GM19397 (cell line): ENCODE data around the gene LRFN2.

Experiments
- ATAC-seq: cut with Tn5 transposase; IDR thresholded peaks from one replicate; pipeline ENCODE4 v1.9.1; 2021; ENCODE audit warnings: mild to moderate bottlenecking, moderate library complexity; ENCODE audit not compliant: unreplicated experiment

Gene LRFN2

GRCh38 chr6:40587240-40588069, at the start of gene LRFN2:
Gene LRFN2, minus strand, starts transcription at chr6:40587364.
- ATAC-seq: peak; percentile 85

DNA sequence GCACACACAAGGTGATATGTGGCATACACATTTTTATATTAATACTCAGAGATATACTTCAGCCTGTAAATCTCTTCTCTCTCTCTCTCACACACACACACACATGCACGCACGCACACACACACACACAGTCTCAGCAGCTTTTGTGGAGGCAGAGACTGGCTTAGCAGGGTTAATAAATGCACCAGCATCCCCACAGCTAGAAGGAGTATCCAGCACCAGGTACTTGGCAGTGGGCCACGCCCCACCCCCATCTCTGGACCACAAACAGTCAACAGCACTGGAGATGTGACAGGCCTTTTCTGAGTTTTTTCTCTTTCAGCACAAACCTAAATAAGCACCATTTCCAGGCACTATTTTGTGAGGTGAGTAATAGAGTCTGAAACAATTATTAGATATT, 47.3 kb upstream of the LRFN2 start:
- no peak for ATAC-seq

DNA sequence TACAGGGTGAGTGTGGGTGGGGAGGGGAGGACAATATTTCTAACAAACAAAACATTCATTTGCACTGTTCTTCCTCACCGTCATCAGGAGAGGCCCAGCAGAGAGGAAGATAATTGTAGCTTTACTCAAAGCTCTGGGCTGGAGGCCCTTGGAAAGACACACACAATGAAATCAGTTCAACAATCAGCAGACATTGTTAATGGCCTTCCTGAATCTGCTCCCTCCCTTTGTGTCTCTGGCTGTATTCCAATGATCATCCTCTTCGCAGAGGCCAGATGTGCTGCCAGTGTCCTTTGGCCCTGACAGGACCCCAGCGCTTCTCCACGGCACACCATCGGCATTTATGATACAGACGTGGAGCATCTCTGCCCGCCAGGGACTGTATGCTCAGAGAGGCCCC, 44.6 kb upstream of the LRFN2 start:
- no peak for ATAC-seq

DNA sequence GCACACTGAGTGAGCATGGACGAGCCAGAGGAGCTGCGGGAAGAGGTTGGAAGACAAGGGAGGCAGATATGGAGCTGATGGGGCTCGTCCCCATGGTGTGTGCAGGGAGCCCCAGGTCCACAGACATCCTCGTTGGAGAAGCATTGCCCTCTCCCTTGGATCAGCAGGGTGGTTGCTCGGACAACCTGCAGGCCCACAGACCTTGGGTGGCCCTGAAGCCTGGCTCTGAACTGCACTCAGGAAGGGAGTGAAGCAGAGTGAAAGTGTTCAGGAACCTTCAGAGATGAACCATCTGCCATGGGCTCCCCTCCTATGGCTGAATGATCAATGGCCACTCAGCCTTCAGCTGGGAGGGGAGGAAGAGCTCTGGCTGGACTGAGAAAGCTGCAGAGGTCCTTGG, 43.3 kb upstream of the LRFN2 start:
- no peak for ATAC-seq

GRCh38 chr6:40630051-40630450, 42.9 kb upstream of the LRFN2 start:
- ATAC-seq: no peak

- ATAC-seq: no peak
These were observed 42.3 kb upstream of the LRFN2 start for GRCh38 chr6:40629463-40629862.

- no peak for ATAC-seq
These were observed 40.2 kb upstream of the LRFN2 start for GRCh38 chr6:40627316-40627715.

- ATAC-seq: no peak
These were observed 39.7 kb upstream of the LRFN2 start for GRCh38 chr6:40626886-40627285.

- ATAC-seq: no peak
These were observed 36.8 kb upstream of the LRFN2 start for GRCh38 chr6:40623932-40624331.

DNA sequence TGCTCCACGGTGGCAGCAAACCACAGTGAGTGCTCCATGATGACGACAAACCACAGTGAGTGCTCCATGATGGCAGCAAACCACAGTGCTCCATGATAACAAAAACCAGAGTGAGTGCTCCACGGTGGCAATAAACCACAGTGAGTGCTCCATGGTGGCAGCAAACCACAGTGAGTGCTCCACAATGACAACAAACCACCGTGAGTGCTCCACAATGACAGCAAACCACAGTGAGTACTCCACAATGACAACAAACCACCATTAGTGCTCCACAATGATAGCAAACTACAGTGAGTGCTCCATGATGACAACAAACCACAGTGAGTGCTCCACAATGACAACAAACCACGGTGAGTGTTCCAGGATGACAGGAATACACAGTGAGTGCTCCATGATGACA, 36.0 kb upstream of the LRFN2 start:
- no peak for ATAC-seq

DNA sequence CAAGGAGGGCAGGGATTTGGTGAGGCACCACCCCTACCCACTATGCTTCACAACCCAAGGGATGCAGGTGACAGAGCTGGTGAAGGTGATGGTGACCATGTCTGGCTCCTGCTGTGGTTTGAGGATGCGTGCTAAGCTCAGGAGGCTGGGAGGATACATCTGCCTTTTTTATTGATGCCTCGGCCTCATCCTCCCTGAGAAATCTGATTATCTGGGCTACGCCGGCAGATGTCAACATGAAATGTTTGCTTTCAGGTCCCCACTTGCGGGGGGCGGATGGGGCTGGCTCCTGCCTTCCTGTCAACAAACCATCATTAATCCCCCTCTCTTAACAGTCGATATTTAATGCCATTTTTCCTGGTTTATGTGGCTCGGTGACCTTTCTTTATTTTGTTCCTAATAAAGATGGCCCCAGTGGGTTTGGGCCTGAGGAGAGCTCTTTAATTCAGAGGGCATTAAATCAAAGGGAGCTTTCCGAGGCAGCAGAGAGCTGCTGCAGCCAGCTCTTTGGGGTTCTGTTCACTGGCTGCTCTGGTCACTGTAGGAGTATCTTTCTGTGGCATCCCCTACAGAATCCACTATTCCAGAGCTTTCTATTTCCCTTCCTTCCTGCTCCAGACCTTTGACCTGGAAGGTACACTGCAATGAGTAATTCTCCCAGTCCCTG, 33.5 kb upstream of the LRFN2 start:
- no peak for ATAC-seq

DNA sequence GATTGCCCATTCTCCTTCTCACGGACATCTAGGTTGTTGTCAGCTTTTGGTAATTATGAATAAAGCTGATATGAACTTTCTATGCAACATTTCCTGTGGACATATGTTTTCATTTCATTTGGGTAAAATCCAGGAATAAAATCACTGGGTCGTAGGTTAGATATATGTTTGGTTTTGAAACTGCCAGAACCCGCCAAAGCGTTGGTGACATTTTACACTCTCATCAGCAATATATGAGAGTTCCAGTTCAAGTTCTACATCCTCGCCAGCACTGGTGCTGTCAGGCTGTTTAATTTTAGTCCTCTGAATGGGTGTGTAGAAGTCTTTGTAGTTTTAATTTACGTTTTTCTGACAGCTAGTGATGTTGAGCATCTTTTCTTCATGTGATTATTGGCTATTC, 27.5 kb upstream of the LRFN2 start:
- no peak for ATAC-seq

DNA sequence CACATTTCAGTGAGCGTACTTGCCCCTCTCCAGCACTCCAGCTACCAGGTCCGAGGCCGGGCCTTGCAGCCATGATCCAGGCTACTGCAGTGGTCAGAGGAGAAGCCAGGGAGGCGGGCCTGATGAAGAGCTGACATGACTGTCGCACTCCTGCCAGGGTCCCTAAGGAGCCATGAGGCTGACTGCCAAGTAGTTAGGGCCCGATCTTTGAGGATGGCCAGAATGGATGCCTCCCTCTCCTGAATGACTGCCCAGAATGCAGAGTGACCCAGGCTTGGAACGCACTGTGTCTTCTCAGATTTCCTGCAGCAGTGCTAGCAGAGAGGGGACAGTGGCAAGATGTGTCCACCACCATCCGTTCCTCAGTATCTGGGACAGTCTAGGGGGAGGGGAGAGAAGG, 24.7 kb upstream of the LRFN2 start:
- no peak for ATAC-seq

DNA sequence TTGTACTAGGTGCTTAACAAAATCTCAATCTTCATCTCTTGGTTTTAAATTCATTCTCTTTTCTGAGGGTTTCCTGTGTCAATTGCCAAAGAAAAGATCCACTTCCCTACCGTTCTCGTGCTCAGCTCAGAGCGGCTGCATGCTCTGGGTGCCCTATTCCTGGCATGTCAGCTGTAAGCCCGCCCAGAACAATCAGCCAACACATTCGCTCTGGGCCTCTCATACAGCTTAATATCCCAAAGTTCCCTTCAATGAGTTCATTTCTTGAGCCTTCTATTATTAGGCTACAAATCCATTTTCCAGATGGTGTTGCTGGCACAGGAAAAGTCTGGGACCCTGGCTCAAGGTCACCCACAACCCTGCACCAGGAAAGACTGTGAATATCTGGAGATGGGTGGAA, 24.3 kb upstream of the LRFN2 start:
- ATAC-seq: no peak

DNA sequence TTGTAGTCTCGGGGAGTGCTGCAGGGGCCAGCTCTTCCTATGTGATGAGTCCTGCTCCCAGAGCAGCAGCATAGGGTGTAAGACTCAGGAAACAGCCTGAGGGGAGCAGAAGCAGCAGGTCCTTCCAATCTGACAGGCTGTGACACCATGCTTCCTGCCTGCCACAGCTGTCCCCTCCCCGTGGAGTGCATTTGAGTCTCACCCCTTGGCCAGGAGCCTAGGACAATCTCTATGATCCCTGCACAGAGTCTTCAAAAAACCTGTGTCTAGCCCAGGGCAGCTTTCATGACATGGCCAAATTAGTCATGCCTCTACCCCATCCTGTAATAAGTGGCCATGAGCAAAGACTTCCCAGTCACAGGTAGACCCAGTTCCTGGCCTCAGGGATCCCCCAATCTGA, 23.1 kb upstream of the LRFN2 start:
- ATAC-seq: no peak

GRCh38 chr6:40606981-40607380, 19.8 kb upstream of the LRFN2 start:
- ATAC-seq: no peak

DNA sequence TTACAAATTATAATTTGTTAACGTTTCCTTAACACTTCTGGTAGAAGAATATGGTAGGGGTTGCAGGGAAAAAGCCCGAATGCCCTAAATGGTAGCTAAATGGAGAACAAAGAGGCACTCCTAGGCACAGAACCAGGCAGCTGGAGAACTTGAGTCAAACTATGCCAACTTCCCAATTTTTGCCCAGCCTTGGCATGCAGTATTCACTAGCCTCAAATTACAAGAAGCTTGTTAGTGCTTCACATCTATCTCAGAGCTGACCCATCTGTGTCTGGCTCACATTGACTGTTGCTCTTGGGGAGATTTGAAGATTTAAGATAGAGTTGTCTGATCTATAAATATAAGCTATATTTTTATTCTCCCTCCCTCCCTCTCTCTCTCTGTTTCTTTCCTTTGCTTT, 19.4 kb upstream of the LRFN2 start:
- ATAC-seq: no peak

DNA sequence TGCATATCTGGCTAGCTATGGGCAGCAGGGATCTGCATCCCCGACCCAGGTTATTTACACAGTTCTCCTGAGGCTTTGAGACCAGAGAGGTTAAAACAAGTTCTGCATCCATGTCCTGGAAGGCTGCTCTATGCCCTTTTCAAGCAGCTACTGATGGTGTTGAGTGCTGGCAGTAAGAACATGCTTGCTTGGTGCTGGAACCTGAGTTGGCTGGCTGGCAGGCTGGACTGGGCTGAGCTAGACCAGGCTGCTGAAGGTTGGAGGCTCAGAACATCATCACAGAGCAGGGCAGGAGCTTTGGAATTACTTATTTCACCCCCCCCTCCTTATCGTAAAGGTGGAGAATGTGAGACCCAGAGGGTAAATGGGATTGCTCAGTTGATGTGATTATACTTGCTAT, 16.9 kb upstream of the LRFN2 start:
- ATAC-seq: no peak

DNA sequence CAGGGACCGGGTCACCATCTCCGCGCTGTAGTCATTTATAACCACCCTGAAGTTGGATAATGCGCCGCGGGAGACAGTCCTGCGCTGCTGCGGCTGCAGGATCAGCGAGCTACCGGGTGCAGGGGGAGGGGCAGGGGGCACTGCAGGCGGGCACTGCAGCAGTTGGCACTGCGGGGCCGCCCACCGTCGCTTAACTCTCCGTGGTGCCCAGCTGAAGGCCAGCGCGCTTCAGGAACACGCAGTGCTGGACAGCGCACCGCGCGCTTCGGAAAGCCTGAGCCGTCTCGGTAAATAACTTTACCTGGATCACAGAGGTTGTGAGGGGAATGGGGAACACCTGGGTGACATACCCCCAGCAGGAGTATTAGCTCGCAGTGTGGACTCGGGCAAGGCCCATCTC, 12.4 kb upstream of the LRFN2 start:
- ATAC-seq: no peak

- ATAC-seq: no peak
These were observed 11.4 kb upstream of the LRFN2 start for GRCh38 chr6:40598516-40598915.

DNA sequence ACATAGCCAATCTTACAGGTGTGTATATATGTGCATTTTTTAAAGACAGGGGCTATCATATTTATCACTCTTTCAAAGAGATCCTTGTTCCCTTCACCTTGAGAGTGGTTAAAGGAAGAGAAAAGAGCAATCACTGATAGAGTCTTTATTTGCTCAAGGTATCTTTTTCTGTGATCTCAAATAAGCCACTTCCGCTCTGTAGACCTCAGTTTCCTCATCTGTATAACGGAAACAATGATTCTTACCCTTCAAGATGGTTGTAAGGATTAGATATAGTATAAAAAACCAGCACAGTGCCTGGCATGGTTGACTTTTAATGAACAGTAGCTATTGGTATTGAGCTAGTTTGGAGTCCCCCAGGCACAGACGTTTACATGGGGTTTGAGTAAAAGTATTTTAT, 10.1 kb upstream of the LRFN2 start:
- no peak for ATAC-seq

- ATAC-seq: no peak
These were observed 1.3 kb upstream of the LRFN2 start for GRCh38 chr6:40588480-40588879.

GRCh38 chr6:40588070-40588384, 863 bp upstream of the LRFN2 start:
- ATAC-seq: no peak
